A549 (cell line): ENCODE measurements around the gene MRPL19.

Experiments used
- CTCF ChIP-seq: fragments of >200 bp; sonication (Bioruptor Twin); formaldehyde crosslinking; IDR thresholded peaks from 3 replicates; pipeline ENCODE4 v1.5.1; 2016
- EHMT2 ChIP-seq: fragments of 200-600 bp; sonication (generic); IDR thresholded peaks from 2 replicates; pipeline ENCODE4 v1.6.1; 2016; ENCODE audit warnings: antibody characterized with exemption, low read depth, mild to moderate bottlenecking, moderate library complexity
- EP300 ChIP-seq, 2 experiments: fragments of >200 bp; sonication (Bioruptor Twin); formaldehyde crosslinking; IDR thresholded peaks; 2 replicates in 1 of 2; 3 replicates in 1 of 2; pipeline ENCODE4 v1.6.1; 2016 to 2017
- ESRRA ChIP-seq: fragments of 150-350 bp; IDR thresholded peaks from 2 replicates; pipeline ENCODE4 v1.6.1; 2014; ENCODE audit warnings: mild to moderate bottlenecking, low read length, borderline replicate concordance
- HOXB13 ChIP-seq: fragments of 250-450 bp; sonication (Bioruptor Pico); IDR thresholded peaks from 2 replicates; pipeline ENCODE4 v1.5.0; 2020; ENCODE audit warnings: low read depth, mild to moderate bottlenecking, moderate library complexity
- JUN ChIP-seq, 2 experiments: fragments of >200 bp; sonication (Bioruptor Twin); formaldehyde crosslinking; IDR thresholded peaks; 2 replicates in 1 of 2; 3 replicates in 1 of 2; pipeline ENCODE4 v1.6.1; 2016 to 2017
- NR3C1 ChIP-seq: fragments of >200 bp; sonication (Bioruptor Twin); formaldehyde crosslinking; IDR thresholded peaks from 3 replicates; pipeline ENCODE4 v1.6.1; 2017
- POLR2A ChIP-seq: IDR thresholded peaks from 2 replicates; pipeline ENCODE4 v1.6.1; 2012; ENCODE audit warnings: mild to moderate bottlenecking, low read length
- RNF2 ChIP-seq: fragments of 200-600 bp; sonication (generic); IDR thresholded peaks from 2 replicates; pipeline ENCODE4 v1.6.1; 2016; ENCODE audit warnings: low read depth, mild to moderate bottlenecking, antibody characterized with exemption, moderate library complexity, borderline replicate concordance
- USF2 ChIP-seq: fragments of 450-650 bp; IDR thresholded peaks from 2 replicates; pipeline ENCODE4 v1.6.1; 2014; ENCODE audit warnings: antibody characterized with exemption
- ZSCAN20 ChIP-seq: fragments of 250-450 bp; sonication (Bioruptor Pico); IDR thresholded peaks from 2 replicates; pipeline ENCODE4 v1.8.0; 2022; ENCODE audit warnings: mild to moderate bottlenecking, moderate library complexity
- TF ChIP-seq, protein P1 (sequence below): IDR thresholded peaks from 2 replicates; pipeline ENCODE4 v1.6.1; 2012
- TF ChIP-seq, protein P2 (sequence below): fragments of 200-600 bp; sonication (generic); IDR thresholded peaks from 2 replicates; pipeline ENCODE4 v1.6.1; 2016; ENCODE audit warnings: antibody characterized with exemption, mild to moderate bottlenecking, moderate library complexity

DNA sequence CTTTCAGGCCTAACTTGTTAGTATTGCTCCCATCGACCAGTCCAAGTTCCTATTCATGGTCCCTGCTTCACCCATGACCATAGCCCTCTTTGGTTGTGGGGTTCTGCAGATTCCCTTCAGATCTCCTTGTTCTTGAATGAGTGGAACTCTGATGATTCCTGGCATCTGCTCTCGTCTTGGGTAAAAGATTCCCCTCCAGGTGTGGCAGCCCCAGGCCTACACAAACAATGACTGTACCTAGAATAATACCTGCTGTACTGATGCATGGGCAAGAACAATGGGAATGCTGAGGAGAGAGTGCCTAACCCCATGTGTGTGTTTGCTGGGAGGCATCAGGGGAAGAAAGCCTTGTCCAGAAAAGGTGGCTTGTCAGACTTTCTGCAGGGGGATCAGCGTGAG lies 39.2 kb upstream of the MRPL19 start:
- TF ChIP-seq CTCF = no peak
- no peak for TF ChIP-seq POLR2A
- TF ChIP-seq NR3C1 = no peak
- TF ChIP-seq, protein P1, sequence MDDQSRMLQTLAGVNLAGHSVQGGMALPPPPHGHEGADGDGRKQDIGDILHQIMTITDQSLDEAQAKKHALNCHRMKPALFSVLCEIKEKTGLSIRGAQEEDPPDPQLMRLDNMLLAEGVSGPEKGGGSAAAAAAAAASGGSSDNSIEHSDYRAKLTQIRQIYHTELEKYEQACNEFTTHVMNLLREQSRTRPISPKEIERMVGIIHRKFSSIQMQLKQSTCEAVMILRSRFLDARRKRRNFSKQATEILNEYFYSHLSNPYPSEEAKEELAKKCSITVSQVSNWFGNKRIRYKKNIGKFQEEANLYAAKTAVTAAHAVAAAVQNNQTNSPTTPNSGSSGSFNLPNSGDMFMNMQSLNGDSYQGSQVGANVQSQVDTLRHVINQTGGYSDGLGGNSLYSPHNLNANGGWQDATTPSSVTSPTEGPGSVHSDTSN = no peak
- no peak for TF ChIP-seq RNF2
- TF ChIP-seq ESRRA = no peak
- no peak for TF ChIP-seq EHMT2
- TF ChIP-seq, protein P2, sequence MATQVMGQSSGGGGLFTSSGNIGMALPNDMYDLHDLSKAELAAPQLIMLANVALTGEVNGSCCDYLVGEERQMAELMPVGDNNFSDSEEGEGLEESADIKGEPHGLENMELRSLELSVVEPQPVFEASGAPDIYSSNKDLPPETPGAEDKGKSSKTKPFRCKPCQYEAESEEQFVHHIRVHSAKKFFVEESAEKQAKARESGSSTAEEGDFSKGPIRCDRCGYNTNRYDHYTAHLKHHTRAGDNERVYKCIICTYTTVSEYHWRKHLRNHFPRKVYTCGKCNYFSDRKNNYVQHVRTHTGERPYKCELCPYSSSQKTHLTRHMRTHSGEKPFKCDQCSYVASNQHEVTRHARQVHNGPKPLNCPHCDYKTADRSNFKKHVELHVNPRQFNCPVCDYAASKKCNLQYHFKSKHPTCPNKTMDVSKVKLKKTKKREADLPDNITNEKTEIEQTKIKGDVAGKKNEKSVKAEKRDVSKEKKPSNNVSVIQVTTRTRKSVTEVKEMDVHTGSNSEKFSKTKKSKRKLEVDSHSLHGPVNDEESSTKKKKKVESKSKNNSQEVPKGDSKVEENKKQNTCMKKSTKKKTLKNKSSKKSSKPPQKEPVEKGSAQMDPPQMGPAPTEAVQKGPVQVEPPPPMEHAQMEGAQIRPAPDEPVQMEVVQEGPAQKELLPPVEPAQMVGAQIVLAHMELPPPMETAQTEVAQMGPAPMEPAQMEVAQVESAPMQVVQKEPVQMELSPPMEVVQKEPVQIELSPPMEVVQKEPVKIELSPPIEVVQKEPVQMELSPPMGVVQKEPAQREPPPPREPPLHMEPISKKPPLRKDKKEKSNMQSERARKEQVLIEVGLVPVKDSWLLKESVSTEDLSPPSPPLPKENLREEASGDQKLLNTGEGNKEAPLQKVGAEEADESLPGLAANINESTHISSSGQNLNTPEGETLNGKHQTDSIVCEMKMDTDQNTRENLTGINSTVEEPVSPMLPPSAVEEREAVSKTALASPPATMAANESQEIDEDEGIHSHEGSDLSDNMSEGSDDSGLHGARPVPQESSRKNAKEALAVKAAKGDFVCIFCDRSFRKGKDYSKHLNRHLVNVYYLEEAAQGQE = no peak
- no peak for TF ChIP-seq ZSCAN20
- no peak for TF ChIP-seq USF2
- TF ChIP-seq JUN (IDR thresholded peaks at IDR 0.05) = no peak
- TF ChIP-seq HOXB13 (CRISPR knock-in tag) = no peak
- no peak for TF ChIP-seq EP300 (IDR thresholded peaks at IDR 0.05)
